CD4-positive, CD25-positive, alpha-beta regulatory T cell (primary cell): ENCODE data around the gene SUCLG2. TPM values are rescaled to one million over a fixed set of nuclear protein-coding genes. Genes with fewer than 3 reads are reported as not detected.
"Not testable (repeated sequence)": the region's sequence is repeated elsewhere in the genome, so short reads cannot be mapped to it uniquely, and the experiment has no call there.

Experiments used
- ATAC-seq, 2 donors: fragments of 150-1000 bp; cut with Tn5 transposase; one replicate each; pipeline ENCODE4 v1.10.0; 2021; ENCODE audit warnings: low read depth in 2 of 2, moderate number of reproducible peaks in 2 of 2, moderate library complexity in 1 of 2
- DNase-seq, 3 donors: peaks; one replicate each; pipeline versions ENCODE4 v3.0.0 to v3.0.0-alpha.2; 2012 to 2022; ENCODE audit warnings: mixed read lengths in 1 of 3
- H3K27ac ChIP-seq: one replicate; pipeline ENCODE4 v1.7.0; 2013; ENCODE audit warnings: mild to moderate bottlenecking, low read length; ENCODE audit not compliant: insufficient read depth, poor library complexity, severe bottlenecking
- H3K27me3 ChIP-seq: one replicate; pipeline ENCODE4 v1.7.0; 2013; ENCODE audit warnings: low read length; ENCODE audit not compliant: control insufficient read depth, insufficient read depth
- H3K36me3 ChIP-seq: one replicate; pipeline ENCODE4 v1.7.0; 2013; ENCODE audit warnings: mild to moderate bottlenecking, low read length, moderate library complexity; ENCODE audit not compliant: control insufficient read depth, insufficient read depth
- H3K4me1 ChIP-seq: 2 replicates; pipeline ENCODE4 v1.7.0; 2013; ENCODE audit warnings: mild to moderate bottlenecking, low read length; ENCODE audit not compliant: insufficient read depth, control insufficient read depth, poor library complexity, severe bottlenecking
- H3K4me3 ChIP-seq: one replicate; pipeline ENCODE4 v1.7.0; 2013; ENCODE audit warnings: low read depth, mild to moderate bottlenecking, low read length, moderate library complexity
- H3K9me3 ChIP-seq, 2 experiments: 1 replicate in 1 of 2; 2 replicates in 1 of 2; pipeline ENCODE4 v1.7.0; 2013; ENCODE audit warnings: low read length in 2 of 2, mild to moderate bottlenecking in 1 of 2, moderate library complexity in 1 of 2; ENCODE audit not compliant: control insufficient read depth in 2 of 2
- H3K27ac Mint-ChIP-seq, 3 donors: one replicate each; pipeline ENCODE4 v1.8.0; 2020 to 2022; ENCODE audit warnings: mild to moderate bottlenecking in 3 of 3, mixed read lengths in 3 of 3, moderate library complexity in 2 of 3
- H3K27me3 Mint-ChIP-seq: one replicate; pipeline ENCODE4 v1.8.0; 2022; ENCODE audit warnings: mild to moderate bottlenecking, mixed read lengths
- H3K36me3 Mint-ChIP-seq: one replicate; pipeline ENCODE4 v1.8.0; 2020; ENCODE audit warnings: mixed read lengths
- H3K4me1 Mint-ChIP-seq, 4 donors: one replicate each; pipeline ENCODE4 v1.8.0; 2020 to 2022; ENCODE audit warnings: mixed read lengths in 4 of 4, mild to moderate bottlenecking in 1 of 4
- H3K4me3 Mint-ChIP-seq, 4 donors: one replicate each; pipeline ENCODE4 v1.8.0; 2020 to 2022; ENCODE audit warnings: mild to moderate bottlenecking in 4 of 4, mixed read lengths in 4 of 4, moderate library complexity in 3 of 4
- H3K9me3 Mint-ChIP-seq, 7 donors: one replicate each; pipeline ENCODE4 v1.8.0; 2020 to 2022; ENCODE audit warnings: mixed read lengths in 7 of 7, mild to moderate bottlenecking in 3 of 7, moderate library complexity in 2 of 7
- polyA plus RNA-seq, 4 donors: library from polyadenylated mRNA; unstranded; fragments of 300-500 nt; fragmentation: Illumina TruSeq; gene quantifications; one replicate each; pipeline ENCODE4 v1.2.3, GENCODE V29; 2021
- total RNA-seq: library from RNA; stranded (reverse); gene quantifications from one replicate; pipeline ENCODE4 v1.2.3, GENCODE V29; 2022

Gene SUCLG2
- total and polyA plus RNA-seq, 5 donors from 2014 or later, result 53.6 to 75.0 (median 67.6) TPM

- no peak for ATAC-seq
- Histone ChIP-seq H3K4me1 (peaks cover 33% of the 10 kb centered on the region), H3K9me3 (no peaks in the 10 kb centered on the region), H3K36me3 (peaks cover 10% of the 10 kb centered on the region), H3K4me3 (no peak overlapping the region), H3K27me3 (no peaks in the 10 kb centered on the region), H3K27ac (no peak overlapping the region)
- no peaks in the 10 kb centered on the region for H3K9me3 Mint-ChIP-seq
- peak overlapping the region in 3 of 4 donors; percentile 9 to 53 (median 13) for H3K4me3 Mint-ChIP-seq
- no peaks in the 10 kb centered on the region for H3K27me3 Mint-ChIP-seq
- peaks cover 45 to 89% (median 54%) of the 10 kb centered on the region in 4 donors for H3K4me1 Mint-ChIP-seq
- H3K36me3 Mint-ChIP-seq, result peaks cover 30% of the 10 kb centered on the region
- no peak for DNase-seq
- H3K27ac Mint-ChIP-seq, result peak overlapping the region; percentile 65 to 86 (median 72)
These were observed 55.4 kb downstream of the SUCLG2 start for GRCh38 chr3:67598814-67599556.

DNA sequence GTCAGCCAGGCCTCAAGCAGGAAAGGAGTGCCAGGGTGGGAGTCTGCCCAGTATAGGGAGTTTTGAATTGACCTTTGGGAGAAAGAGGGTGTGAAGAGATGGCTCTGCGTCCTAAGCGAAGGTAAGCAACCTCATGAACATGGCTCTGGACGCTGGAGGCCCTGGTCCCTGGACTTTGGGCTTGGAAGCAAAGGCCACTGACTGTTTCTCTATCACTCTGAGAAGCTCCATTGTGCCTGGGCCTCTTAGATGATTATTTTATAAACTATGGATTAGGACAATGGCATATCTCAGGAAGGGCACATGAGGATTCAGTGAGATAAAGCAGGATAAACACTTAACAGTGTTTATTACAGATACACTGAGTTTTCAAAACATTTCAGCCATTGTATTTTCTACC lies 59.0 kb downstream of the SUCLG2 start:
- ATAC-seq, result no peak
- Histone ChIP-seq H3K36me3 (peaks cover 18% of the 10 kb centered on the region), H3K27ac (no peak overlapping the region), H3K4me3 (no peak overlapping the region), H3K27me3 (no peaks in the 10 kb centered on the region), H3K4me1 (peaks cover 7% of the 10 kb centered on the region), H3K9me3 (no peaks in the 10 kb centered on the region)
- peaks cover 53% of the 10 kb centered on the region for H3K36me3 Mint-ChIP-seq
- no peaks in the 10 kb centered on the region for H3K9me3 Mint-ChIP-seq
- no peaks in the 10 kb centered on the region for H3K27me3 Mint-ChIP-seq
- H3K4me1 Mint-ChIP-seq, result peaks cover 27 to 76% (median 46%) of the 10 kb centered on the region in 4 donors
- H3K27ac Mint-ChIP-seq, result peak overlapping the region in 2 of 3 donors; percentile 64 to 85
- no peak for DNase-seq
- H3K4me3 Mint-ChIP-seq, result no peak overlapping the region

- peaks cover 20 to 71% (median 39%) of the 10 kb centered on the region in 4 donors for H3K4me1 Mint-ChIP-seq
- Histone ChIP-seq H3K36me3 (peaks cover 23% of the 10 kb centered on the region), H3K27me3 (no peaks in the 10 kb centered on the region), H3K9me3 (no peaks in the 10 kb centered on the region), H3K4me1 (no peaks in the 10 kb centered on the region), H3K4me3 (no peak overlapping the region), H3K27ac (no peak overlapping the region)
- ATAC-seq, result no peak
- H3K27ac Mint-ChIP-seq, result no peak overlapping the region
- no peaks in the 10 kb centered on the region for H3K9me3 Mint-ChIP-seq
- peaks cover 51% of the 10 kb centered on the region for H3K36me3 Mint-ChIP-seq
- peak in 1 of 3 donors; percentile 18 for DNase-seq
- no peaks in the 10 kb centered on the region for H3K27me3 Mint-ChIP-seq
- H3K4me3 Mint-ChIP-seq, result no peak overlapping the region
These were observed 60.6 kb downstream of the SUCLG2 start for GRCh38 chr3:67593761-67594234.

DNA sequence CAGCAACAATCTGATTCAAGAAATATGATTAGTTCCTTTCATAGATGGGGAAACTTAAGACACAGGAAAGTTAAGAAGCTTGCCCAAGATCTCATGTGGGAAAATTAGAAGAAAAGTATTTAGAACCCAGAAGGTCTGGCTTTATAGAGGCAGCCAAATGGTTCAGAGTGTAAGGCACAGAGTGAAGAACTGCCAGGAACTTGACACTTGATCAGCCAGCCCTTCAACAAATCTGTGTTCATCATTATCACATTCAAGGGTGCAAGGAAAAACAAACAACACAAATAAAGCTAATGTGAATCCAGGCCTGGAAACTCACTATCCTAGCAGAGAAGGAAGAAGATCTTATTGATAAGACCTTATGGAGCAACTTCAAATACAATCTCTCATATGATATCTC lies 62.4 kb downstream of the SUCLG2 start:
- no peak overlapping the region for H3K4me3 ChIP-seq
- H3K9me3 ChIP-seq, result no peaks in the 10 kb centered on the region
- DNase-seq (no peak), ATAC-seq (no peak)
- H3K4me3 Mint-ChIP-seq, result no peak overlapping the region
- peaks cover 16% of the 10 kb centered on the region for H3K36me3 ChIP-seq
- H3K4me1 Mint-ChIP-seq, result peaks cover 20 to 70% (median 40%) of the 10 kb centered on the region in 4 donors
- no peak overlapping the region for H3K27ac Mint-ChIP-seq
- H3K36me3 Mint-ChIP-seq, result peaks cover 53% of the 10 kb centered on the region
- H3K27me3 Mint-ChIP-seq, result no peaks in the 10 kb centered on the region
- no peaks in the 10 kb centered on the region for H3K27me3 ChIP-seq
- H3K27ac ChIP-seq, result no peak overlapping the region
- H3K9me3 Mint-ChIP-seq, result no peaks in the 10 kb centered on the region
- no peaks in the 10 kb centered on the region for H3K4me1 ChIP-seq

- Mint-ChIP-seq H3K36me3 (peaks cover 66% of the 10 kb centered on the region), H3K4me1 (peaks cover 29 to 70% (median 51%) of the 10 kb centered on the region in 4 donors), H3K27me3 (no peaks in the 10 kb centered on the region), H3K9me3 (no peaks in the 10 kb centered on the region), H3K27ac (no peak overlapping the region), H3K4me3 (no peak overlapping the region)
- Histone ChIP-seq H3K27ac (no peak overlapping the region), H3K36me3 (peaks cover 20% of the 10 kb centered on the region), H3K4me3 (no peak overlapping the region), H3K4me1 (no peaks in the 10 kb centered on the region), H3K27me3 (no peaks in the 10 kb centered on the region), H3K9me3 (no peaks in the 10 kb centered on the region)
- ATAC-seq (no peak), DNase-seq (no peak)
These were observed 66.6 kb downstream of the SUCLG2 start for GRCh38 chr3:67587811-67588210.

GRCh38 chr3:67587301-67587700 lies 67.1 kb downstream of the SUCLG2 start:
- Histone ChIP-seq H3K4me3 (no peak overlapping the region), H3K27me3 (no peaks in the 10 kb centered on the region), H3K27ac (no peak overlapping the region), H3K4me1 (no peaks in the 10 kb centered on the region), H3K9me3 (no peaks in the 10 kb centered on the region), H3K36me3 (peaks cover 25% of the 10 kb centered on the region)
- no peaks in the 10 kb centered on the region for H3K9me3 Mint-ChIP-seq
- peaks cover 71% of the 10 kb centered on the region for H3K36me3 Mint-ChIP-seq
- no peaks in the 10 kb centered on the region for H3K27me3 Mint-ChIP-seq
- DNase-seq (no peak), ATAC-seq (no peak)
- H3K4me1 Mint-ChIP-seq, result peaks cover 29 to 72% (median 50%) of the 10 kb centered on the region in 4 donors
- no peak overlapping the region for H3K27ac Mint-ChIP-seq
- no peak overlapping the region for H3K4me3 Mint-ChIP-seq

DNA sequence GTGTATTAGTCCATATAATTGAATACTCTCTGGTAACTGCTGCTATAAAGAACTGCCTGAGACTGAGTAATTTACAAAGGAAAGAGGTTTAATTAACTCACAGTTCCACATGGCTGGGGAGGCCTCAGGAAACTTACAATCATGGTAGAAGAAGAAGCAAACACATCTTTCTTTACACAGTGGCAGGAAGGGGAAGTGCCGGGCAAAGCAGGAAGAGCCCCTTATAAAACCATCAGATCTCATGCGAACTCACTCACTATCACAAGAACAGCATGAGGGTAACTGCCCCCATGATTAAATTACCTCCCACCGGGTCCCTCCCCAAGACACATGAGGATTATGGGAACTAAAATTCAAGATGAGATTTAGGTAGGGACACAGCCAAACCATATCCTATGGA lies 69.8 kb downstream of the SUCLG2 start:
- not testable (repeated sequence) for H3K4me3 Mint-ChIP-seq
- H3K36me3 Mint-ChIP-seq, result peaks cover 55% of the 10 kb centered on the region

More for the DNA sequence above, 69.8 kb downstream of the SUCLG2 start:
- Mint-ChIP-seq H3K4me1 (peaks cover 30 to 71% (median 44%) of the 10 kb centered on the region in 4 donors), H3K27ac (peak overlapping the region in 2 of 3 donors; percentile 18 to 32)
- H3K9me3 Mint-ChIP-seq, H3K4me1 ChIP-seq, H3K4me3 ChIP-seq, H3K27me3 Mint-ChIP-seq, ATAC-seq, DNase-seq, H3K27ac ChIP-seq, H3K27me3 ChIP-seq, H3K9me3 ChIP-seq: not testable (repeated sequence)
- H3K36me3 ChIP-seq, result peaks cover 16% of the 10 kb centered on the region
